22Rv1 (cell line): ENCODE results near the gene ZNF862.

Experiments used
- CTCF ChIP-seq: fragments of 450-650 bp; IDR thresholded peaks from 2 replicates; pipeline ENCODE4 v1.5.1; 2017; ENCODE audit warnings: mild to moderate bottlenecking
- ZFX ChIP-seq: fragments of 450-650 bp; IDR thresholded peaks from 2 replicates; pipeline ENCODE4 v1.6.1; 2017; ENCODE audit warnings: antibody characterized with exemption, borderline replicate concordance

GRCh38 chr7:149859369-149859768, 21.2 kb downstream of the ZNF862 start:
- TF ChIP-seq CTCF, result no peak
- TF ChIP-seq ZFX, result no peak
